HG03039 (cell line): ENCODE data around the gene PRELP.

Experiments
- ATAC-seq: cut with Tn5 transposase; IDR thresholded peaks from one replicate; pipeline ENCODE4 v1.9.1; 2021; ENCODE audit warnings: mild to moderate bottlenecking, moderate library complexity; ENCODE audit not compliant: unreplicated experiment

The PRELP gene

GRCh38 chr1:203522237-203522636 is 46.6 kb downstream of the PRELP start:
- no peak for ATAC-seq

GRCh38 chr1:203523667-203524066 is 48.1 kb downstream of the PRELP start:
- no peak for ATAC-seq

- no peak for ATAC-seq
These were observed 48.5 kb downstream of the PRELP start for GRCh38 chr1:203524152-203524551.

GRCh38 chr1:203524824-203525223 is 49.2 kb downstream of the PRELP start:
- ATAC-seq = no peak

- no peak for ATAC-seq
These were observed 50.1 kb downstream of the PRELP start for GRCh38 chr1:203525685-203526084.

GRCh38 chr1:203526130-203526529 is 50.5 kb downstream of the PRELP start:
- ATAC-seq = no peak

- no peak for ATAC-seq
These were observed 51.0 kb downstream of the PRELP start for GRCh38 chr1:203526572-203526971.

GRCh38 chr1:203527013-203527412 is 51.4 kb downstream of the PRELP start:
- ATAC-seq = no peak

GRCh38 chr1:203528063-203528462 is 52.5 kb downstream of the PRELP start:
- no peak for ATAC-seq

- no peak for ATAC-seq
These were observed 53.6 kb downstream of the PRELP start for GRCh38 chr1:203528976-203529835.

- no peak for ATAC-seq
These were observed 55.5 kb downstream of the PRELP start for GRCh38 chr1:203531063-203531462.

- no peak for ATAC-seq
These were observed 58.4 kb downstream of the PRELP start for GRCh38 chr1:203534012-203534411.

GRCh38 chr1:203534526-203534925 is 58.9 kb downstream of the PRELP start:
- ATAC-seq = no peak

- no peak for ATAC-seq
These were observed 61.0 kb downstream of the PRELP start for GRCh38 chr1:203536575-203536974.

GRCh38 chr1:203536980-203537455 is 61.4 kb downstream of the PRELP start:
- ATAC-seq = no peak

- ATAC-seq = no peak
These were observed 62.3 kb downstream of the PRELP start for GRCh38 chr1:203537806-203538464.

- ATAC-seq = no peak
These were observed 63.1 kb downstream of the PRELP start for GRCh38 chr1:203538726-203539125.

- no peak for ATAC-seq
These were observed 64.4 kb downstream of the PRELP start for GRCh38 chr1:203539831-203540546.
